AG10803 (cell line): ENCODE measurements around the gene RANBP3.

ENCODE experiments used
- DNase-seq: peaks from one replicate; pipeline ENCODE4 v3.0.0; 2010; ENCODE audit warnings: low read depth
- H3K4me3 ChIP-seq: 2 replicates; pipeline ENCODE4 v1.5.1; 2011; ENCODE audit warnings: mild to moderate bottlenecking, low read length, control low read depth
- TF ChIP-seq, protein P1 (sequence below): conservative IDR thresholded peaks from 2 replicates; pipeline ENCODE4 v1.5.1; 2011; ENCODE audit warnings: mild to moderate bottlenecking, low read length, control low read depth, inconsistent platforms

The RANBP3 gene

DNA sequence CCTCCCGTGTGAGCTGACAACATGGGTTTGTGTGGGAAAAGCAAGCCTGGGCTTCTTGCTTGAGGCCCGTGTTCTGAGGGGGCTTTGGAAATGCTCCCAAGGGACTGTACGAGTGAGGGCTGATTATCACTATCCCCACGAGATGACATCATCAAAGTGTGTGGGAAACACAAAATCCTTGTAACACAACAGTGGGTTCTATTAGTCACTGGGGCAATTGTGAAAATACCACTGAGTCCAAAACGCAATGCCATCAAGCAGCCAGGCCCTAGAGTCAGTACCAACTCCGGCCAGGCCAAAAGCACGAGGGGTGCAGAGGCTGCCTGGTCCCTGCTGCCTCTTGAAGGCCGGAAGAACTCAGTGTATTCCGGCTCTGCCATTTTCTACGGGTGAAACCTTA lies 34.3 kb downstream of the RANBP3 start:
- TF ChIP-seq, protein P1, sequence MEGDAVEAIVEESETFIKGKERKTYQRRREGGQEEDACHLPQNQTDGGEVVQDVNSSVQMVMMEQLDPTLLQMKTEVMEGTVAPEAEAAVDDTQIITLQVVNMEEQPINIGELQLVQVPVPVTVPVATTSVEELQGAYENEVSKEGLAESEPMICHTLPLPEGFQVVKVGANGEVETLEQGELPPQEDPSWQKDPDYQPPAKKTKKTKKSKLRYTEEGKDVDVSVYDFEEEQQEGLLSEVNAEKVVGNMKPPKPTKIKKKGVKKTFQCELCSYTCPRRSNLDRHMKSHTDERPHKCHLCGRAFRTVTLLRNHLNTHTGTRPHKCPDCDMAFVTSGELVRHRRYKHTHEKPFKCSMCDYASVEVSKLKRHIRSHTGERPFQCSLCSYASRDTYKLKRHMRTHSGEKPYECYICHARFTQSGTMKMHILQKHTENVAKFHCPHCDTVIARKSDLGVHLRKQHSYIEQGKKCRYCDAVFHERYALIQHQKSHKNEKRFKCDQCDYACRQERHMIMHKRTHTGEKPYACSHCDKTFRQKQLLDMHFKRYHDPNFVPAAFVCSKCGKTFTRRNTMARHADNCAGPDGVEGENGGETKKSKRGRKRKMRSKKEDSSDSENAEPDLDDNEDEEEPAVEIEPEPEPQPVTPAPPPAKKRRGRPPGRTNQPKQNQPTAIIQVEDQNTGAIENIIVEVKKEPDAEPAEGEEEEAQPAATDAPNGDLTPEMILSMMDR = no peak
- peak; percentile 47 for DNase-seq
- H3K4me3 ChIP-seq = no peak overlapping the region

DNA sequence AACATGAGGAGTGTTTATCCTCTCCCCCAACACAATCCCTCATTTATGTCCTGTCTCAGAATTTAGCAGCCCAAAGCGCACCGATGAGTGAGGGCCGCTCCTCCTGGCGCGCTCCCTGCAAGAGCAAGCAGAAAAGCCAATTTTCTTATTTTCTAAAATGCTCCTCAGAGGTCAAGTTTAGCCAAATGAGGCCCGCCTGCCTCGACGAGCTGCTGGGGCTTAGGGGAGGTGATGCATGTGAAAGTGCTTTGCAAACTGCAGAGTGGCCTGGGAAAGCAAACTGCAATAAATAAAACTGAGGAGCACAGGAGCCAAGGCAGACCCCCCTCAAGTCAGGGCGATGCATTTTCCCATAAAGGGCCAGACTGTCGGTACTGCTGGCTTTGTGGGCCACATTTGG lies 34.9 kb downstream of the RANBP3 start:
- H3K4me3 ChIP-seq = no peak overlapping the region
- TF ChIP-seq, protein P1 = no peak
- no peak for DNase-seq

DNA sequence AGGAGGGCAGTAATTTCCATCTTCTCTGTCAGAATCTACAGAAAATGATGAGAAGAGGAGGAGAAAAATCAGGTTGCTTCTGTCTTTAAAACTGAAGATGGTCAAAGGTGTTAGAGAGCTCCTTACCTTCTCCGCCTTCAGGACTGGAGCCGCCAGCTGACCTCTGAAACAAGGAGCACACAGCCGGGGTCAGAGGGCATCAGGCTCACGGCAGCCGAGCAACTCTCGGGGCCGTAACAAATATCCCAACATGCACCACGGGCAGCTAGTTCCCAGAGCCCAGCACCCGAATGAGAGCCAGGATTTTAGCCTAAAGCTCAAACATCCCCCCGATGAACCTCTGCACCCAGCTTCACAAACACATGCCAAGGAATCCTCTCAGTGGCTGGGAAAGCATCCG lies 36.3 kb downstream of the RANBP3 start:
- no peak for DNase-seq
- TF ChIP-seq, protein P1 = no peak
- H3K4me3 ChIP-seq = no peak overlapping the region

DNA sequence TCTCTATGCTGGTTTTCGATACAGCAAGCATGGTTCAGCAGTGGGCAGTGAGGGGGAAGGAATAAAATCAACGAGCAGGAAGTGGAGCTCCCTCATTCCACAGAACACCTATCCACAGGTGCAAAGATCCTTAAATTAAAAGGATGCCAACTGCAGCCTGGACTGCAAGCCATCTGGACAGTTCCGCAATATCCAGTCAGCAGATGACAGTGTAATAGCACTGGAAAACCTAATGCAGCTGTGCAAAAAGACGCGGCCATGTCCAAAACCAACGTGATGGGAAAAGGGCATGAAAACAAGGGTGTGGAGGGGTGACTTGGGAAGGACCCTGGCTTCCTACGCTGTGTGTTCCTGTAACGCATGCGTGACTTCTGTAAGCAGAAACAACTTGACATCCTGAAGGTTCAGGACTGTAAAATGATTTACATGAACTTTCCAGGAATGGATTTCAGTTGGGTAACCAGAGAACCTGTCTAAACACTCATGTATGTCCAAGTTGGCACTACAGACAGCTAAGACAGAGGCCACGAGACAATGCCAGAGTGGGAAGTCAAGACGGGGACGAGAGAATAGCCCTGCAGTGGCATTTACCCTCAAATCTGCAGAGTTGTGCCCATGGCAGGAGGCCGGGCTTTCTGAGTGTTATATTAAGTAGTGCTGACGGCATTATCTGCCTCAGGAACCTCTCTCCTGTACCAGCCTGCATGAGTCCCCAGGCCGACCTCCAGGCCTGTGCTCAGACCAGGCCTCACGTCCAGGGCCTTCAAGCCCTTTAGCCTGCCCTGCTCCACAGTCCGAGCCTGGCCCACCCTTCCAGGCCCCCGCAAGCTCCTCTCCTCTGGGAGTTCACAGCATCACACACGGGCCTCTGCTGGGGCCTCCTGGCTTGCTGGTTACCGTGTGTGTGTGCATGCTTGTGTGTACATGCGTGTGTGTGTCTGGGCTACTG lies 37.4 kb downstream of the RANBP3 start:
- no peak overlapping the region for H3K4me3 ChIP-seq
- TF ChIP-seq, protein P1 = no peak
- no peak for DNase-seq

DNA sequence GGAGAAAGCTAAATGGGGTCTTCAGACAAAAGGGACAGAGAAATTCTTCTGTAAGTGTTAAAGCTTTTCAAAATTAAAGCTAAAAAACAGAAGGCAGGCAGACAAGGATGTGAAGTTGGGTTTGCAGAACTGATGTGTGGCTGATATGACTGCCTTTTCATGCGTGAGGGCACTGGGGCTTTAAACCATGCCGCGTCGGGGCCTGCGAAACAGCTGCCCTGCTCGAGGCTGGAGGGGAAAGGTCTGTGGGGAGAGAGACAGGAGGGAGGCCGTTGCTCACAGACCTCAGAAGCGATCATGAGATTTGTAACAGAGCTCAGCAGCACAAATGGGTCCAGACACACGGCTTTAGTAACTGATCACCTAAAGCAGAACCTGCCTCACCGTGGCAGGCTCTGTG lies 40.4 kb downstream of the RANBP3 start:
- TF ChIP-seq, protein P1 = no peak
- H3K4me3 ChIP-seq = no peak overlapping the region
- DNase-seq = no peak

DNA sequence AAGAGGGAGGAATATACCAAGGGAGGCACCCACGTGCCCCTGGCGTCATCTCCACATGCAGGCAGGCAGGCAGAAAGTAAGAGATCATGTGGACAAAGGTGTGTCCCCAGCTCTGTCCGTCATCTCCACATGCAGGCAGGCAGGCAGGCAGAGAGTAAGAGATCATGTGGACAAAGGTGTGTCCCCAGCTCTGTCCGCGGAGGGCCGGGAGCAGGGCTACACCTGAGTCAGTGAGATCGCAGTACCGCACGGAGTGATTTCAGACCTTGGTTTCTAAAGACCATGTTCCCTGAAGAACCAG lies 41.7 kb downstream of the RANBP3 start:
- no peak overlapping the region for H3K4me3 ChIP-seq
- no peak for DNase-seq
- TF ChIP-seq, protein P1 = no peak
